DOHH2 (cell line): ENCODE results near the gene GALR2.

ENCODE experiments used
- CTCF ChIP-seq: fragments of 200-600 bp; sonication (generic); IDR thresholded peaks from one replicate; pipeline ENCODE4 v1.5.1; 2014; ENCODE audit warnings: antibody characterized with exemption, mild to moderate bottlenecking, low read depth, low read length; ENCODE audit not compliant: poor library complexity, severe bottlenecking
- EZH2phosphoT487 ChIP-seq: fragments of 200-600 bp; sonication (generic); IDR thresholded peaks from 2 replicates; pipeline ENCODE4 v1.6.1; 2017; ENCODE audit warnings: borderline replicate concordance, mild to moderate bottlenecking, antibody characterized with exemption, low read length, moderate library complexity, mixed read lengths

GRCh38 chr17:76077584-76078110 is 3.1 kb downstream of the GALR2 start:
- TF ChIP-seq CTCF (no peak), EZH2phosphoT487 (no peak)
